ENCODE results near the gene CCER1.

The CCER1 gene

DNA sequence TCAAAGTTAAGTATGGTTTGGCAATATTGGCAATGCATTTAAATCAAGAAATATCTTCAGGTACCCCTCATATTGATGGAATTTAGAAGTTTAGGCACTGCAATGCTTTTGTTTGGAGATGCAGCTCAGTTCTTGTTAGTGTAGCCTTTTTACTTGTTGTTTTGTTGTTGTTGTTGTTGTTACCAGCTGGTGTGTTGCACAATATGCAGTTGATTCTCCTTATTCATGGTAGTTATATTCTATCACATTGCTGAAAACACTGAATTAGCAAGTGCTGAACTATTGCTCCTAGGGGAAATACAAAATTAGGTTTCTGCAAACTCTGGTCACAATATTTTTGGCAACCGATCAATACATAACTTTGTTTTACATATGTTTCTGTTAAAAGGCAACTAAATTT is 34.8 kb downstream of the CCER1 start:
- no peak for DNase-seq (ENCODE audit: low spot score)

DNA sequence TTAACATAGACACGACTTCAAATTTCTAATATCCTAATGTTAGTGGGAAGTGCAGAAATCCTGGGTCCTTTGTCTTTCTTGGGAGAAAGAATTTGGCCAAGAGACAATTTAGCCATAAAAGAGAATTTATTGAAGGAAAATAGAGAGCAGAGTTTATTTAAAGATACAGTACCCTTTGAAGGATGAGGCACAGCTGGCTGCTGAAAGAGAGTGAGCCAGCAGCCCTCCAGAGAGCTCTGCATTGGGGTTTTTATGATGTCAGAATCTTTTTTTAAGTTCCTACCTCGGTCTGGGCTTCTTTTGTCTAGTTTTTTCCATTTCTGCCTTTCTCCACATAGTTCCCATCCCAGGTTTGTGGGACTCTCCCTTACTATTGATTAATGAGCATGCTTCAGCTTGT is 37.5 kb downstream of the CCER1 start:
- DNase-seq (ENCODE audit: low spot score) = no peak

DNA sequence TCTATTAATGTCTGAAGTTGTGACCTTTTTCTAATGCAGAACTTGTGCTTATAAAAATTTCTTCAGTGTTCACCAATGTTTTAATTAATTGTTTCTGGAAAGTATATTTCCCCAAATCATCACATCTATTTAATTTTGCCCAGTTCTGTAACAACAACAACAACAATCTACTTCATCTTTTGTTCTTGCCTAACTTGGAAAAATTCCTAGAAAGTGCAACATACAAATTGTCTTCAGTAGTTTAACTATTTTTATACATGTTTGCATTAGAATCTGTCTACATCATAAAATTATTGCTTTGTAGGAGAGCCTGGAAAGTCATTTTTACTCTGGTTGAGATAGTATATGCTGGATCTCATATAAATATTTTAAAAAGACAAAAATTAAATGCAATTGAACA is 38.5 kb downstream of the CCER1 start:
- no peak for DNase-seq (ENCODE audit: low spot score)

DNA sequence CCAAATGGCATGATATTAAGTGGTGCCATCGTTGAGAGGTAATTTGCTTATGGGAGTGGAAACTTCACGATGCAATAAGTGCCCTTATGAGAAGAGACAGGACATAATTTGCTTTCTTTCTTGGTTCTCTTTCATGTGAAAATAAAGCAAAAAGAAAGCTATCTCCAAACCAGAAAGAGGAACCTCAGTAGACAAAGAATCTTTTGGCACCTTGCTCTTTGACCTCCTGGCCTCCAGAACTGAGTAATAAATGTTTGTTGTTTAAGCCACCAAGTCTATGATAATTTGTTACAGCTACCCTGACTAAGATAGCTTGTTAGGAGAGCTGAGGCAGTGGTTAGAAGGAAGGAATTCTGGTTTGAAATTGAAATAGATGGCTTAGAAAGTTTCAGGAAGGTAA is 39.6 kb downstream of the CCER1 start:
- DNase-seq (ENCODE audit: low spot score) = no peak

DNA sequence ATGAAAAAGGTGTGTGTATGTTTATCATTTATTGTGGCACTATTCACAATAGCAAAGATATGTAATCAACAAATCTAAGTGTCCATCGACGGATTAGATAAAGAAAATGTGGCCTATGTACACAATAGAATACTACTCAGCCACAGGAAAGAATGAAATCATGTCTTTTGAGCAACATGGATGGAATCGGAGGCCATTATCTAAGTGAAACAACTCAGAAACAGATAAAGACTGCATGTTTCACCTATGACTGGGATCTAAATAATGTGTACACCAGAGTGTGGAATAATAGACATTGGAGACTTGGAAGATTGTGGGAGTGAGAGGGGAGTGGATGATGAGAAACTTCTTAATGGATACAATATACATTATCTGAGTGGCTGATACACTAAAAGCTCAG is 44.0 kb downstream of the CCER1 start:
- no peak for DNase-seq (ENCODE audit: low spot score)

DNA sequence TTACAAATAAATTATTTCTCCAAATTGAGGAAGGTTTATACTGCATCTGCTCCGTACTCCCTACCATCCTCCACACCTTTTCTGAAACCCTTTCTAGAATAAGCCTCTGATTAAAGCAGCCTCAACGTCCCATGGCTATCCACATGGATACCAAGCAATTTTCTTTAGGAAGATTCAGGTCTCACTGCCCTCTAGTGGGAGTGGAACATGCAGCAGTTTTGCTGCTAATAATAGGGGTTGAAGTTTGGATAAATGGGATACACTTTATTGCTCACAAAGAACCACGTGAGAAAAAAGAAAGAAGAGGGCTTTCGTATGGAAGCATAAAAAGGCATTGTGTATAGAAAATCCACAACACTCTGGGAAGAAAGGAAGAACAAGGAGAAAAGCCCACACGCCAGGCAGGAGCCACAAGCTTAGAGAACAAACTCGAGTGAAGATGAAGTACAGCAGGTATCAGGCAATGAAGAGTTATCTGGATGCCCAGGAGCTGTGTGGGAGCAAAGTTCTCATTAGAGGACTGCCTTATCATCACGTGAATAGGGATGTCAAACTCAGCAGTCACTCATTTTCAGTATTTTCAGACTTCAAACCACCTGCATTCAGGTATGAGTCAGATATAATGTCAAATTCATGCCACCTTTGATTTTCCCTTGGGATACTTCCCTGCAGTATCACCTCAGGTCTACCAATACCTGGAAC is 45.8 kb downstream of the CCER1 start:
- peak; percentile 56 for DNase-seq (ENCODE audit: low spot score)

DNA sequence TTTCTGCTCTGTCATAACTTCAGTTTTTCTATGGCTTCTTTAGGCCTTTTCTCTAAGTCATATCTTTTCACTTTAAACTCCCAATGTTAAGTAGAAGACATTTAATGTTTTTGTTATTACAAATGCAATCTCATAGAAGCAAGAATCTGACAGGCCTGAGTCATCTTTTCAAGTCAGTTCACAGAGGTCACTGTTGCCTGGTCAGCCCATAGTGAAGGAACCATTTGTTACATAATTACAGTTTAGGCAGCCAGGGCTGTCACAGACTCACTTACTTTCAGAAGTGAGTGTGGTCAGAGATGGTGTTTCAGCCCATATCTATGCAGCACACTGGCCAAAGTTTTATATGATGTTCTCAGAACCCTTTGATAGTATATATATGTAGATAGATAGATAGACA is 46.5 kb downstream of the CCER1 start:
- peak; percentile 61 for DNase-seq (ENCODE audit: low spot score)

DNA sequence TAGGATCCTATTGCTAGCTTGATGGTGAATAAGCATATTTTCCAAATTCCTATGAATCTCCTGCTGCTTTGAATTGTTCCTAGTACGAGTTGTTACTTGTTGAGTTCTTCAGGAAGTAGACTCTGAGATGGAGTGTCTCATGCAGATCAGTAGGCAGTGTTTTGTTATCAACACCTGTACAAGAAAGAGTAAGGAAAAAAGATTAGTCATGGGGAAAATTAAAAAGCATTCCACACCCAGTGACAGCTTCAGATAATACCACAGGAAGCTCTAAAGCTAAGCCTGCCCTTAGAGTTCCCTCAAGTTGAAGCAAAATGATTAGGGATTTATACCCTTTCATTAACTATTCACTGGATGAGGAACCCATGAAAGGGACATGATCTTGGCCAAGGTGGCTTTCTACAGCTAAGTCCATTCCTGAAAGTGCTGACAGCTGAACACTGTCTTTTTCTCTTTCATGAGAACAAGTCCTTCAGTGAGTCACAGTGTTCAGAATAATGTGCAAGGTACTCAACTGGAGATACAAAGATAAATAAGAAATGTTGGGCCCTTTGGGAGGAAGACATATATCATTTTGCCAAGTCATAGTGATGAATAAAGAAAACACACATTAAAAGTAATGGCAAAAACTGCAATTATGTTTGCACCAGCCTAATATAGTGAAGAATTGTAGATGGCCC is 49.1 kb downstream of the CCER1 start:
- peak; percentile 37 for DNase-seq (ENCODE audit: low spot score)

DNA sequence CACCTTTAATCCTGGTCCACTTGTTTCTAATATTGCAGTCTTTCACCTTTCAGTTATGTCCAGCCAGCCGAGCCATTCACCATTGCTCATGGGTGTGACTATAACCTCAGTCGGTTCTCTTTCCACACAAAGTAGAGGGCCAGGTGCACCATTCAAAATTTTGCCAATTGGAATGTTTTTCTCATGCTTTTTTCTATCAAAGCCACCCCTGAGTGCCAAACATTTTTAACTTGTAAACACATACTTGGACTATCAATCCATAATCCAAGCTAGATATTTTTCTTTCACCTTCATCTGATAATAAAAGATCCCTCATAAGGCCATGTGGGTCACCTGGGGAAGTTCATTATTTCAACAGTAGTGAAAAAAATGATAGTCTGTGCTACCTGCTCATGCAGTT is 52.4 kb downstream of the CCER1 start:
- DNase-seq (ENCODE audit: low spot score) = no peak
